Testis (tissue), 3 donors: ENCODE measurements around the gene MYO9B. TPM values are rescaled to one million over a fixed set of nuclear protein-coding genes. Genes with fewer than 3 reads are reported as not detected.

Experiments used
- DNase-seq: peaks from one replicate; pipeline ENCODE4 v3.0.0-alpha.2; 2019
- H3K27ac ChIP-seq, 2 donors: fragments of 200-600 bp; sonication (generic); one replicate each; pipeline ENCODE4 v1.5.1; 2019
- H3K27me3 ChIP-seq: fragments of 200-600 bp; sonication (generic); one replicate; pipeline ENCODE4 v1.5.1; 2019
- H3K36me3 ChIP-seq: fragments of 200-600 bp; sonication (generic); one replicate; pipeline ENCODE4 v1.5.1; 2017; ENCODE audit warnings: low read depth; ENCODE audit errors: missing control alignments
- H3K4me1 ChIP-seq: fragments of 200-600 bp; sonication (generic); one replicate; pipeline ENCODE4 v1.5.1; 2019
- H3K4me3 ChIP-seq, 2 donors: fragments of 200-600 bp; sonication (generic); one replicate each; pipeline ENCODE4 v1.5.1; 2017 to 2019
- H3K9me3 ChIP-seq: fragments of 200-600 bp; sonication (generic); one replicate; pipeline ENCODE4 v1.5.1; 2017
- CTCF ChIP-seq, 3 experiments: fragments of 450-650 bp in 2 of 3; fragments of 200-600 bp in 1 of 3; sonication (generic) in 1 of 3; IDR thresholded peaks; one replicate each; pipeline ENCODE4 v1.5.1; 2016 to 2019; ENCODE audit warnings: antibody characterized with exemption in 3 of 3, mild to moderate bottlenecking in 2 of 3, moderate library complexity in 1 of 3
- POLR2A ChIP-seq: fragments of 450-650 bp; IDR thresholded peaks from one replicate; pipeline ENCODE4 v1.6.1; 2017; ENCODE audit warnings: antibody characterized with exemption, mild to moderate bottlenecking, moderate library complexity
- WGBS, 2 donors: methylation state at CpG; one replicate each; pipeline ENCODE4 v1.1.5; 2018; 5-methylcytosine and 5-hydroxymethylcytosine counted together
- intact Hi-C: fragments of 100-400 bp; cut with DNase I; formaldehyde crosslinking; loops from one replicate; pipeline ENCODE4 v1.15.1; 2023; ENCODE audit warnings: low total_unique reads
- polyA plus RNA-seq: library from polyadenylated mRNA; stranded (reverse); fragments of 350-450 nt; fragmentation: Illumina TruSeq; extraction: RNeasy Lipid Tissue Mini Kit (QIAGEN cat#74804); gene quantifications from one replicate; pipeline ENCODE4 v1.2.3, GENCODE V29; 2014; ENCODE audit warnings: low read depth, low replicate concordance; ENCODE audit not compliant: insufficient read depth
- total RNA-seq, 2 donors: library from RNA; depleted of rRNA; stranded (reverse); fragments of >200 nt; gene quantifications; one replicate each; pipeline ENCODE4 v1.2.3, GENCODE V29; 2016

MYO9B gene
- total and polyA plus RNA-seq, 3 donors from 2014 or later, result 121 to 407 (median 407) TPM

DNA sequence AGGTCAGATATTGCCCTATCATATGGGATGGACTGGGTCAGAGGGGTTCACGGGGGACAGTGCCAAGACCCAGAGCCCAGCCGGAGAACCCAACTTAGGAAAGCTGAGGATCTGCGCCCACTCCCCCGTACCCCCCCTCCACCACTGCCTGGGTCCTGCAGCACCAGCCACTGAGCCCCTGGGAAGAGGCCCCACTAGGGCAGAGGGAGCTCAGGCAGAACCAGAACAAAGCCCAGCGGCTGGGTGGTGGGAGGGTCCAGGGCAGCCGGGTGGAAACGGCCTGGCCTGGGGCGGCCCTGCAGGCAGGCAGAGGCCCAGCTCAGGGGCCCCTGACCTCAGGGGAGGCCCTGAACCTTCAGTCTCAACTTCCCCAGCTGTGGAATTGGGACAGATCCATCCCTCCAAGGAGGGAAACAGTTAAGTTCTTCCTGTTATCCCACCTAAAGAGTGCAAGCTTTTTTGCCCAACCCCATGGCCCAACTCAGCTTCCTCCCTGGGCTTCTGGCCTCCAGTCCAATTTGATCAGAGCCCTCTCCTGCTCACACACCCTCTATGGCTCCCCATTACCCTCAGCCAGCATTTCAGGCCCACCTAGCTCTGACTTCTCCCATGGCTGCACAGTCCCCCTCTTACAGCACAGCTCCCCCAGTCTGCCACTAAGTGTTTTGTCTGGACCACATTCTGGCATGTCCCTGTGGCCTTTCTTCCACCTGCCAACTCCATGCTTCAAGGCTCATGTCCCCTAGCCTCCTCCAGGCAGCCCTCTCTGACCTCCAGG, 167.0 kb downstream of the MYO9B start:
- TF ChIP-seq CTCF (IDR thresholded peaks at IDR 0.05), result no peak
- TF ChIP-seq POLR2A, result no peak
- no peaks in the 10 kb centered on the region for H3K27me3 ChIP-seq
- no peak for DNase-seq
- WGBS, 2 donors, result 71 to 83% methylated on average over 3 to 7 of the region's 8 CpGs
- H3K4me1 ChIP-seq, result peaks cover 45% of the 10 kb centered on the region
- H3K4me3 ChIP-seq, result no peak overlapping the region
- intact Hi-C loops, result no loop called here
- peak overlapping the region in 1 of 2 donors; percentile 82 for H3K27ac ChIP-seq
- H3K36me3 ChIP-seq, result no peaks in the 10 kb centered on the region
- no peaks in the 10 kb centered on the region for H3K9me3 ChIP-seq

DNA sequence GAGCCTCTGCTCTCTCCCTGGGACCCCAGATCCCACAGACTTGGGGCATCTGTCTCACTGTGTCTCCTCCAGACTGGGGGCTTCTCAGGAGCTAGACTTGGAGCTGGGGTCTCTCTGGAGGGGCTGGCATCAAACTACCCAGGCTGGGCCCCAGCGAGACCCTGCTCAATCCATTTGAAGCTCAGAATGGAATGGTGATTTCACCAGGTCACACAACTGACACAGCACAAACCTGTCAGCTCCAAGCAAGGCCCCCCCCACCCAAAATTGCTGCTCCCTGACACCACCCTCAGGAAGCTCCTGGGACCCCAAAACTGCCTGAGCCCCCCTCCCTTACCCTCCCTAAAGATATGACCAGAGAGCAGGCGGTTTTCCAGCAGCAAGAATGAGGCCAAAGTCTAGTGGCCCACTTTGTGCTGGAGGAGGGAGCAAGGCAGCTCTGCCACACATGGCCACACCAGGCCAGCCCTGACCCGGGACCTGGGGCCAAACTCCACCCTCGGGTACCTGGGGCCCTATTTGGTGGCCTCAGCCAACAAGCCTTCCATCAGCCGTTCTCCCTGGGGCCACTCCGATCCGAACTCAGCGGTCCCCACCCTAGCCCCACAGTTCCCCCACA, 167.7 kb downstream of the MYO9B start:
- intact Hi-C loops, result no loop called here
- DNase-seq, result no peak
- 22 to 36% methylated on average over 5 to 8 of the region's 8 CpGs for WGBS, 2 donors
- Histone ChIP-seq H3K36me3 (no peaks in the 10 kb centered on the region), H3K4me3 (peak overlapping the region; percentile 71 to 80), H3K4me1 (peaks cover 45% of the 10 kb centered on the region), H3K27ac (peak overlapping the region; percentile 79 to 82), H3K27me3 (no peaks in the 10 kb centered on the region), H3K9me3 (no peaks in the 10 kb centered on the region)
- TF ChIP-seq CTCF (IDR thresholded peaks at IDR 0.05) (no peak), POLR2A (no peak)

- Histone ChIP-seq H3K4me3 (peak overlapping the region; percentile 71 to 80), H3K36me3 (no peaks in the 10 kb centered on the region), H3K27ac (peak overlapping the region; percentile 79 to 82), H3K4me1 (peaks cover 45% of the 10 kb centered on the region), H3K9me3 (no peaks in the 10 kb centered on the region), H3K27me3 (no peaks in the 10 kb centered on the region)
- 0 to 2% methylated on average over 3 to 52 of the region's 52 CpGs for WGBS, 2 donors
- peak; percentile 75 for DNase-seq
- intact Hi-C loops, result no loop called here
- TF ChIP-seq POLR2A, result no peak
These were observed 168.4 kb downstream of the MYO9B start for GRCh38 chr19:17243830-17244617.

DNA sequence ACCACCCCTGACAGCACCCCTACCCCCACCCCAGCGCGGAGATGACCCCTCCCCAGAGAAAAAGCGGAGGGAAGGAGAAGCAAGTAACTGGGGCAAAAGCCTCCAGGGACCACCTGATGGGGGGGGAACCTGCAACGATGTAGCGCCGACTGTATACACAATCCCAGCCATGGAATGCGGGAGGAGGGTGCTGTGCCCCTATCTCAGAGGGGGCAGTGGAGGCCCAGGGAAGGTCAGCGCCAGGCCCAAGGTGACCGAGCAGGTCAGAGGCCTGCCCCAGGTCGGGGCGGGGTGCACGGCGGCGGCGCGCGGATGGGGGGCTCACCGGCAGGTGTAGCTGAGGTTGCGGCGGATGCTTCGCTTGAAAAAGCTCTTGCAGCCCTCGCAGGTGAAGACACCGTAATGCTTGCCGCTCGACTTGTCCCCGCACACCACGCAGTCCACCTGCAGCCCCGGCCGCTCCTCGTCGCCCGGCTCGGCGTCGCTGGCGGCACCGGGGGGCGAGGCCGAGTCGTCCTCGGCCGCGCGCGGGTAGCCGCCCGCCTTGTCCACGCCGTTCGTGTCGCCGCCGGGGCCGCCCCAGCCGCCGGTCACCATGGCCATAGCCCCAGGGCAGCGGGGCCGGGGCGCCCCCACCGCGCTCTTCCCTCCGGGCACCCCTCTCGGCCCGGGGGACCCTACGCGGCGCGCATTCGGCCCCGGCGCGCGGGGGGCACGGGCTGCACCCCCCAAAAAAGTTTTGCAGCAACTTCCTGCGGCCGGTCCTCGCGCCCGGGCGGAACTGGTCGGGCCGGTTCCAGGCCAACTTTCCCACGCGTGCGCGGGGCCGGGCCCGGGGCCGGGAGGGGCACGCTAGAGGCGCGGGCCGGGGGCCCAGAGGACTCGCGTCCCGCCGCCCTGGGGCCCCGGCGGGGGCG, 169.3 kb downstream of the MYO9B start:
- 0% methylated on average over 6 to 31 of the region's 100 CpGs for WGBS, 2 donors
- no peak for DNase-seq
- H3K27me3 ChIP-seq, result no peaks in the 10 kb centered on the region
- peaks cover 44% of the 10 kb centered on the region for H3K4me1 ChIP-seq
- no peaks in the 10 kb centered on the region for H3K9me3 ChIP-seq
- peak overlapping the region; percentile 71 to 80 for H3K4me3 ChIP-seq
- TF ChIP-seq POLR2A, result no peak
- intact Hi-C loops, result no loop called here
- no peaks in the 10 kb centered on the region for H3K36me3 ChIP-seq
- H3K27ac ChIP-seq, result peak overlapping the region; percentile 79 to 82

- no peak for TF ChIP-seq POLR2A
- no peak for TF ChIP-seq CTCF (IDR thresholded peaks at IDR 0.05)
- DNase-seq, result no peak
- peak within 1 kb of the TSS; percentile 71 to 80 for H3K4me3 ChIP-seq
- 1% methylated on average over 37 of the region's 72 CpGs; no CpG with 5 or more reads in 1 of the 2 donors for WGBS, 2 donors
- H3K36me3 ChIP-seq, result no peaks in the 10 kb centered on the region
- no peaks in the 10 kb centered on the region for H3K9me3 ChIP-seq
- H3K27me3 ChIP-seq, result no peaks in the 10 kb centered on the region
- H3K4me1 ChIP-seq, result peaks cover 39% of the 10 kb centered on the region
- intact Hi-C loops, result no loop called here
- peak within 1 kb of the TSS; percentile 79 to 82 for H3K27ac ChIP-seq
These were observed 170.0 kb downstream of the MYO9B start, which contains the start of gene NR2F6 for GRCh38 chr19:17245535-17245984. Gene NR2F6, minus strand, starts transcription at chr19:17245919. Its CDS starts 699 bp downstream, at chr19:17245220.
